Measurements from ENCODE around the gene DIP2C.
A peak's percentile ranks its signal among the peaks of the same experiment; 100 is the strongest.
"Not testable (repeated sequence)": the region's sequence is repeated elsewhere in the genome, so short reads cannot be mapped to it uniquely, and the experiment has no call there.

Gene DIP2C

GRCh38 chr10:282294-283139 lies 407.0 kb downstream of the DIP2C start:
- no peak for DNase-seq (ENCODE audit: low read depth in 2 of 2)

- no peak for DNase-seq (ENCODE audit: low read depth in 2 of 2)
These were observed 409.8 kb downstream of the DIP2C start for GRCh38 chr10:279655-280054.

GRCh38 chr10:279232-279631 lies 410.2 kb downstream of the DIP2C start:
- no peak for DNase-seq (ENCODE audit: low read depth in 2 of 2)

- DNase-seq (ENCODE audit: low read depth in 2 of 2) = no peak
These were observed 410.8 kb downstream of the DIP2C start for GRCh38 chr10:278707-279106.

GRCh38 chr10:277963-278362 lies 411.5 kb downstream of the DIP2C start:
- no peak for DNase-seq (ENCODE audit: low read depth in 2 of 2)

GRCh38 chr10:275680-276079 lies 413.8 kb downstream of the DIP2C start:
- no peak for DNase-seq (ENCODE audit: low read depth in 2 of 2)

- DNase-seq (ENCODE audit: low read depth in 2 of 2) = no peak
These were observed 414.6 kb downstream of the DIP2C start for GRCh38 chr10:274866-275265.

GRCh38 chr10:273088-273487 lies 416.4 kb downstream of the DIP2C start:
- no peak for DNase-seq (ENCODE audit: low read depth in 2 of 2)

- DNase-seq (ENCODE audit: low read depth in 2 of 2) = no peak
These were observed 417.7 kb downstream of the DIP2C start for GRCh38 chr10:271722-272121.

GRCh38 chr10:271201-271600 lies 418.3 kb downstream of the DIP2C start:
- no peak for DNase-seq (ENCODE audit: low read depth in 2 of 2)

GRCh38 chr10:269440-270074 lies 419.9 kb downstream of the DIP2C start:
- no peak for DNase-seq (ENCODE audit: low read depth in 2 of 2)

GRCh38 chr10:267705-268104 lies 421.8 kb downstream of the DIP2C start:
- DNase-seq (ENCODE audit: low read depth in 2 of 2) = no peak

- no peak for DNase-seq (ENCODE audit: low read depth in 2 of 2)
These were observed 422.5 kb downstream of the DIP2C start for GRCh38 chr10:266974-267425.

- not testable (repeated sequence) for DNase-seq (ENCODE audit: low read depth in 2 of 2)
These were observed 423.5 kb downstream of the DIP2C start for GRCh38 chr10:265816-266588.

GRCh38 chr10:265074-265440 lies 424.4 kb downstream of the DIP2C start:
- DNase-seq (ENCODE audit: low read depth in 2 of 2) = peak in 1 of 2 donors; percentile 2

- DNase-seq (ENCODE audit: low read depth in 2 of 2) = not testable (repeated sequence)
These were observed 425.1 kb downstream of the DIP2C start for GRCh38 chr10:264160-265073.

GRCh38 chr10:260819-261429 lies 428.5 kb downstream of the DIP2C start:
- DNase-seq (ENCODE audit: low read depth in 2 of 2) = no peak

- no peak for DNase-seq (ENCODE audit: low read depth in 2 of 2)
These were observed 437.4 kb downstream of the DIP2C start for GRCh38 chr10:251982-252582.

- no peak for DNase-seq (ENCODE audit: low read depth in 2 of 2)
These were observed 441.2 kb downstream of the DIP2C start for GRCh38 chr10:248307-248706.

- DNase-seq (ENCODE audit: low read depth in 2 of 2) = no peak
These were observed 442.0 kb downstream of the DIP2C start for GRCh38 chr10:247480-247879.

GRCh38 chr10:246431-246830 lies 443.0 kb downstream of the DIP2C start:
- no peak for DNase-seq (ENCODE audit: low read depth in 2 of 2)

All from stimulated activated CD4-positive, alpha-beta T cell treated with anti-CD3 and anti-CD28 coated beads, Interleukin-15, amount 100 ng/mL, for 48 hours (primary cell).